ENCODE data around the gene SLC25A38.
A peak's percentile ranks its signal among the peaks of the same experiment; 100 is the strongest.
"Not testable (repeated sequence)": the region's sequence is repeated elsewhere in the genome, so short reads cannot be mapped to it uniquely, and the experiment has no call there.

SLC25A38 gene

DNA sequence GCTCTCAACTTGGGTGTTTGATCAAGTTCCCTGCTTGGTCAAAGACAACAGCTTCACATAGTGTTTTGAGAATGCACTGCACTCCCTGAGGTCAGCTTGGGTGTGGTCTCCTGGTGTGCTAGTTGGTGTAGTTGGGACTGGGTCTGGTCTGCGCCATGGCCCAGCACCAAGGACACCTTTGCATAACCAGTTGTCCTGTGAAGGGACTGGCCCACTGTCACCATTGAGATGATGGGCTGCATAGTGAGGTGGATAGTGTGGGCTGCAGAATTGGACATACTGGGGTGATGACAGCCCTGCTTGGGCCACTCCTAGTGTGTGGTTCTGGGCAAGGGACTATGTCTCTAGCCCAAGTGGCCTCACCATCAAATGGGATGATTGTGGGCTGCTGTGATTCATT is 32.8 kb downstream of the SLC25A38 start:
- Histone ChIP-seq H3K27me3 (ENCODE audit: insufficient read depth, poor library complexity, severe bottlenecking) (peaks cover 6% of the 10 kb centered on the region), H3K4me3 (replicated peaks; ENCODE audit: insufficient read depth, low read length) (no peak overlapping the region), H3K27ac (replicated peaks) (no peak overlapping the region)
- no peak for TF ChIP-seq GABPA (IDR thresholded peaks at IDR 0.05; ENCODE audit: low read depth)
- TF ChIP-seq, protein P1, sequence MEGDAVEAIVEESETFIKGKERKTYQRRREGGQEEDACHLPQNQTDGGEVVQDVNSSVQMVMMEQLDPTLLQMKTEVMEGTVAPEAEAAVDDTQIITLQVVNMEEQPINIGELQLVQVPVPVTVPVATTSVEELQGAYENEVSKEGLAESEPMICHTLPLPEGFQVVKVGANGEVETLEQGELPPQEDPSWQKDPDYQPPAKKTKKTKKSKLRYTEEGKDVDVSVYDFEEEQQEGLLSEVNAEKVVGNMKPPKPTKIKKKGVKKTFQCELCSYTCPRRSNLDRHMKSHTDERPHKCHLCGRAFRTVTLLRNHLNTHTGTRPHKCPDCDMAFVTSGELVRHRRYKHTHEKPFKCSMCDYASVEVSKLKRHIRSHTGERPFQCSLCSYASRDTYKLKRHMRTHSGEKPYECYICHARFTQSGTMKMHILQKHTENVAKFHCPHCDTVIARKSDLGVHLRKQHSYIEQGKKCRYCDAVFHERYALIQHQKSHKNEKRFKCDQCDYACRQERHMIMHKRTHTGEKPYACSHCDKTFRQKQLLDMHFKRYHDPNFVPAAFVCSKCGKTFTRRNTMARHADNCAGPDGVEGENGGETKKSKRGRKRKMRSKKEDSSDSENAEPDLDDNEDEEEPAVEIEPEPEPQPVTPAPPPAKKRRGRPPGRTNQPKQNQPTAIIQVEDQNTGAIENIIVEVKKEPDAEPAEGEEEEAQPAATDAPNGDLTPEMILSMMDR (IDR thresholded peaks at IDR 0.05; ENCODE audit: insufficient read depth, low read length), result no peak
- TF ChIP-seq SPI1 (IDR thresholded peaks at IDR 0.05; ENCODE audit: borderline replicate concordance, low read depth), result no peak
- no peak for TF ChIP-seq POLR2AphosphoS5 (IDR thresholded peaks at IDR 0.05; ENCODE audit: low read depth)
- TF ChIP-seq, protein P2, sequence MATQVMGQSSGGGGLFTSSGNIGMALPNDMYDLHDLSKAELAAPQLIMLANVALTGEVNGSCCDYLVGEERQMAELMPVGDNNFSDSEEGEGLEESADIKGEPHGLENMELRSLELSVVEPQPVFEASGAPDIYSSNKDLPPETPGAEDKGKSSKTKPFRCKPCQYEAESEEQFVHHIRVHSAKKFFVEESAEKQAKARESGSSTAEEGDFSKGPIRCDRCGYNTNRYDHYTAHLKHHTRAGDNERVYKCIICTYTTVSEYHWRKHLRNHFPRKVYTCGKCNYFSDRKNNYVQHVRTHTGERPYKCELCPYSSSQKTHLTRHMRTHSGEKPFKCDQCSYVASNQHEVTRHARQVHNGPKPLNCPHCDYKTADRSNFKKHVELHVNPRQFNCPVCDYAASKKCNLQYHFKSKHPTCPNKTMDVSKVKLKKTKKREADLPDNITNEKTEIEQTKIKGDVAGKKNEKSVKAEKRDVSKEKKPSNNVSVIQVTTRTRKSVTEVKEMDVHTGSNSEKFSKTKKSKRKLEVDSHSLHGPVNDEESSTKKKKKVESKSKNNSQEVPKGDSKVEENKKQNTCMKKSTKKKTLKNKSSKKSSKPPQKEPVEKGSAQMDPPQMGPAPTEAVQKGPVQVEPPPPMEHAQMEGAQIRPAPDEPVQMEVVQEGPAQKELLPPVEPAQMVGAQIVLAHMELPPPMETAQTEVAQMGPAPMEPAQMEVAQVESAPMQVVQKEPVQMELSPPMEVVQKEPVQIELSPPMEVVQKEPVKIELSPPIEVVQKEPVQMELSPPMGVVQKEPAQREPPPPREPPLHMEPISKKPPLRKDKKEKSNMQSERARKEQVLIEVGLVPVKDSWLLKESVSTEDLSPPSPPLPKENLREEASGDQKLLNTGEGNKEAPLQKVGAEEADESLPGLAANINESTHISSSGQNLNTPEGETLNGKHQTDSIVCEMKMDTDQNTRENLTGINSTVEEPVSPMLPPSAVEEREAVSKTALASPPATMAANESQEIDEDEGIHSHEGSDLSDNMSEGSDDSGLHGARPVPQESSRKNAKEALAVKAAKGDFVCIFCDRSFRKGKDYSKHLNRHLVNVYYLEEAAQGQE (IDR thresholded peaks at IDR 0.05; ENCODE audit: insufficient replicate concordance, low read depth), result no peak
- peak in 1 of 2 experiments; percentile 18 for DNase-seq (ENCODE audit: low read depth in 1 of 2, low spot score in 1 of 2)

DNA sequence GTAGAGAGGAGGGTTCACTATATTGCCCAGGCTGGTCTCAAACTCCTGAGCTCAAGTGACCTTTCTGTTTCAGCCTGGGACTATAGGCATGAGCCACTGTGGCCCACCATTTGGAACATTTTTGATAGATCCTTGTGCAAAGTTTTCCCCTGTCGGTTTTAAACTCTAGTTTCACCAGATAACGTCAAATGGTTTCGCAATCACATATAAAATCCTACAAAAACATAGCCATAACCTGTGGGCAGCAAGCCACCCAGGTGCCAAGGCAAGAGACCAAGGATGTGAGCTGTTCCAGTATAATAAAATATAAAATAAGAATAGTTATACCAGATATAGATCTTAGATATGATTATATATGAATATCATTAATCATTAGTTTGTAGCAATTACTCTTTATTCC is 33.8 kb downstream of the SLC25A38 start:
- not testable (repeated sequence) for H3K4me3 ChIP-seq (replicated peaks; ENCODE audit: insufficient read depth, low read length); H3K27me3 ChIP-seq (ENCODE audit: insufficient read depth, poor library complexity, severe bottlenecking); H3K27ac ChIP-seq (replicated peaks); DNase-seq (ENCODE audit: low read depth in 1 of 2, low spot score in 1 of 2)

DNA sequence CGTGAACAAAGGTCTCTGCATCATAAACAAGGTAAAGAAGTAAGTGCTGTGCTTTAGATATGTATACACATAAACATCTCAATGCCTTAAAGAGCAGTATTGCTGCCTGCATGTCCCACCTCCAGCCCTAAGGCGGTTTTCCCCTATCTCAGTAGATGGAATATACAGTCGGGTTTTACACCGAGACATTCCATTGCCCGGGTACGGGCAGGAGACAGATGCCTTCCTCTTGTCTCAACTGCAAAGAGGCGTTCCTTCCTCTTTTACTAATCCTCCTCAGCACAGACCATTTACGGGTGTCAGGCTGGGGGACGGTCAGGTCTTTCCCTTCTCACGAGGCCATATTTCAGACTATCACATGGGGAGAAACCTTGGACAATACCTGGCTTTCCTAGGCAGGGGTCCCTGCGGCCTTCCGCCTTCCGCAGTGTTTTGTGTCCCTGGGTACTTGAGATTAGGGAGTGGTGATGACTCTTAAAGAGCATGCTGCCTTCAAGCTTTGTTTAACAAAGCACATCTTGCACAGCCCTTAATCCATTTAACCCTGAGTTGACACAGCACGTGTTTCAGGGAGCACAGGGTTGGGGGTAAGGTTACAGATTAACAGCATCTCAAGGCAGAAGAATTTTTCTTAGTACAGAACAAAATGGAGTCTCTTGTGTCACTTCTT is 35.5 kb downstream of the SLC25A38 start:
- DNase-seq (ENCODE audit: low read depth in 1 of 2, low spot score in 1 of 2), result peak in 1 of 2 experiments; percentile 29
- not testable (repeated sequence) for H3K4me3 ChIP-seq (replicated peaks; ENCODE audit: insufficient read depth, low read length)

DNA sequence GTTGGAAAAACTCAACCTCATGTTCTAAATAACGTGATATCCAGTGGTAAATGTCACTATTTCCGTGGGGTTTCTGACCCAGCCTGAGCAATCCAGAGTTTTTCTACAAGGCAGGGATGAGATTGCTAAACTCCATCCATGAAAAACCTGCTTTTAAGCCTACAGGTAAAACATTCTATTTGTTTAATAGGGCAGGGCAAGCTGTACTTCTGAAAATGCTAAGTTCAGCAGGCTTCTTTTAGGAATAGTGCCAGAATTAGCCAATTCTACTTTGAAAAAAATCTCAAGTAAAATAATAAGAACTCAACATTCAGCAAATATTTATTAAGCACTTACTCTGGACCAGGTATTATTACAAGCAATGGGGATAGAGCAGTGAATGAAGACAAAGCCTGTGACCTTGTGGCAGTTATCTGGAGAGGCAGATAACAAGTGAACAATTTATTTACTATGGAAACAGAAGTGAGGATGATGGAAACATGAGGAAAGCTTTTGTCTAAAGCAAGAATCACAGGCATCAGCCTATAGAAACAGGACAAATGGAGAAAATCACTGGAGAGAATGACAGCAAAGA is 36.7 kb downstream of the SLC25A38 start:
- DNase-seq (ENCODE audit: low read depth in 1 of 2, low spot score in 1 of 2), result no peak

More for the DNA sequence above, 35.5 kb downstream of the SLC25A38 start:
- not testable (repeated sequence) for H3K27ac ChIP-seq (replicated peaks); H3K27me3 ChIP-seq (ENCODE audit: insufficient read depth, poor library complexity, severe bottlenecking)

More for the DNA sequence above, 36.7 kb downstream of the SLC25A38 start:
- Histone ChIP-seq H3K27ac (replicated peaks) (no peak overlapping the region), H3K27me3 (ENCODE audit: insufficient read depth, poor library complexity, severe bottlenecking) (peaks cover 7% of the 10 kb centered on the region), H3K4me3 (replicated peaks; ENCODE audit: insufficient read depth, low read length) (no peak overlapping the region)
- TF ChIP-seq POLR2AphosphoS5 (IDR thresholded peaks at IDR 0.05; ENCODE audit: low read depth) (no peak), SPI1 (IDR thresholded peaks at IDR 0.05; ENCODE audit: borderline replicate concordance, low read depth) (no peak), GABPA (IDR thresholded peaks at IDR 0.05; ENCODE audit: low read depth) (no peak)
- TF ChIP-seq, protein P1 (IDR thresholded peaks at IDR 0.05; ENCODE audit: insufficient read depth, low read length), result no peak
- TF ChIP-seq, protein P2 (IDR thresholded peaks at IDR 0.05; ENCODE audit: insufficient replicate concordance, low read depth), result no peak

Measured in HL-60 (cell line).